Cardiac muscle cell (in vitro differentiated cells and primary cell): Measurements from ENCODE around the gene PIM3. TPM values are rescaled to one million over a fixed set of nuclear protein-coding genes. Genes with fewer than 3 reads are reported as not detected.

Source experiments
- DNase-seq, 2 donors: peaks; one replicate each; pipeline versions ENCODE4 v3.0.0 to v3.0.0-alpha.2; 2010 to 2017; ENCODE audit warnings: low read depth in 1 of 2, low spot score in 1 of 2
- H3K27ac ChIP-seq: fragments of 200-600 bp; sonication (generic); 2 replicates; pipeline ENCODE4 v1.5.1; 2016
- H3K27me3 ChIP-seq: fragments of 200-600 bp; sonication (generic); 2 replicates; pipeline ENCODE4 v1.6.0; 2016; ENCODE audit warnings: control low read depth
- H3K36me3 ChIP-seq: fragments of 200-600 bp; sonication (generic); 2 replicates; pipeline ENCODE4 v1.5.1; 2016; ENCODE audit warnings: control low read depth
- H3K4me1 ChIP-seq: fragments of 200-600 bp; sonication (generic); 2 replicates; pipeline ENCODE4 v1.8.1; 2017; ENCODE audit warnings: low read depth, mild to moderate bottlenecking, mixed run types
- H3K4me3 ChIP-seq: fragments of 200-600 bp; sonication (generic); 2 replicates; pipeline ENCODE4 v1.5.1; 2016; ENCODE audit warnings: mild to moderate bottlenecking
- H3K9me3 ChIP-seq: fragments of 200-600 bp; sonication (generic); 2 replicates; pipeline ENCODE4 v1.5.1; 2017; ENCODE audit warnings: low read depth, mild to moderate bottlenecking, control low read depth
- polyA plus RNA-seq: library from polyadenylated mRNA; unstranded; fragments of >200 nt; fragmentation: Nextera tagmentation; extraction: Ambion mirVana; gene quantifications from 2 replicates; pipeline ENCODE4 v1.2.1, GENCODE V29; 2016
- total RNA-seq: library from RNA; depleted of rRNA; stranded (reverse); fragments of >200 nt; gene quantifications from 2 replicates; pipeline ENCODE4 v1.2.3, GENCODE V29; 2016
- TF ChIP-seq, protein P1 (sequence below): IDR thresholded peaks from 2 replicates; pipeline ENCODE4 v1.5.1; 2012; ENCODE audit warnings: low read depth, mild to moderate bottlenecking, low read length

The PIM3 gene
- total and polyA plus RNA-seq, 2 experiments from 2014 or later, result 46.1 to 62.2 TPM

DNA sequence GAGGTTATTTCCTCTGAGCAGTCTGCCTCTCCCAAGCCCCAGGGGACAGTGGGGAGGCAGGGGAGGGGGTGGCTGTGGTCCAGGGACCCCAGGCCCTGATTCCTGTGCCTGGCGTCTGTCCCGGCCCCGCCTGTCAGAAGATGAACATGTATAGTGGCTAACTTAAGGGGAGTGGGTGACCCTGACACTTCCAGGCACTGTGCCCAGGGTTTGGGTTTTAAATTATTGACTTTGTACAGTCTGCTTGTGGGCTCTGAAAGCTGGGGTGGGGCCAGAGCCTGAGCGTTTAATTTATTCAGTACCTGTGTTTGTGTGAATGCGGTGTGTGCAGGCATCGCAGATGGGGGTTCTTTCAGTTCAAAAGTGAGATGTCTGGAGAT, 3.1 kb downstream of the PIM3 start:
- peaks cover 11% of the 10 kb centered on the region for H3K36me3 ChIP-seq
- TF ChIP-seq, protein P1, sequence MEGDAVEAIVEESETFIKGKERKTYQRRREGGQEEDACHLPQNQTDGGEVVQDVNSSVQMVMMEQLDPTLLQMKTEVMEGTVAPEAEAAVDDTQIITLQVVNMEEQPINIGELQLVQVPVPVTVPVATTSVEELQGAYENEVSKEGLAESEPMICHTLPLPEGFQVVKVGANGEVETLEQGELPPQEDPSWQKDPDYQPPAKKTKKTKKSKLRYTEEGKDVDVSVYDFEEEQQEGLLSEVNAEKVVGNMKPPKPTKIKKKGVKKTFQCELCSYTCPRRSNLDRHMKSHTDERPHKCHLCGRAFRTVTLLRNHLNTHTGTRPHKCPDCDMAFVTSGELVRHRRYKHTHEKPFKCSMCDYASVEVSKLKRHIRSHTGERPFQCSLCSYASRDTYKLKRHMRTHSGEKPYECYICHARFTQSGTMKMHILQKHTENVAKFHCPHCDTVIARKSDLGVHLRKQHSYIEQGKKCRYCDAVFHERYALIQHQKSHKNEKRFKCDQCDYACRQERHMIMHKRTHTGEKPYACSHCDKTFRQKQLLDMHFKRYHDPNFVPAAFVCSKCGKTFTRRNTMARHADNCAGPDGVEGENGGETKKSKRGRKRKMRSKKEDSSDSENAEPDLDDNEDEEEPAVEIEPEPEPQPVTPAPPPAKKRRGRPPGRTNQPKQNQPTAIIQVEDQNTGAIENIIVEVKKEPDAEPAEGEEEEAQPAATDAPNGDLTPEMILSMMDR, result no peak
- H3K27me3 ChIP-seq, result no peaks in the 10 kb centered on the region
- peaks cover 36% of the 10 kb centered on the region for H3K4me1 ChIP-seq
- H3K4me3 ChIP-seq, result no peak overlapping the region
- no peaks in the 10 kb centered on the region for H3K9me3 ChIP-seq
- H3K27ac ChIP-seq, result no peak overlapping the region
- DNase-seq, result no peak

DNA sequence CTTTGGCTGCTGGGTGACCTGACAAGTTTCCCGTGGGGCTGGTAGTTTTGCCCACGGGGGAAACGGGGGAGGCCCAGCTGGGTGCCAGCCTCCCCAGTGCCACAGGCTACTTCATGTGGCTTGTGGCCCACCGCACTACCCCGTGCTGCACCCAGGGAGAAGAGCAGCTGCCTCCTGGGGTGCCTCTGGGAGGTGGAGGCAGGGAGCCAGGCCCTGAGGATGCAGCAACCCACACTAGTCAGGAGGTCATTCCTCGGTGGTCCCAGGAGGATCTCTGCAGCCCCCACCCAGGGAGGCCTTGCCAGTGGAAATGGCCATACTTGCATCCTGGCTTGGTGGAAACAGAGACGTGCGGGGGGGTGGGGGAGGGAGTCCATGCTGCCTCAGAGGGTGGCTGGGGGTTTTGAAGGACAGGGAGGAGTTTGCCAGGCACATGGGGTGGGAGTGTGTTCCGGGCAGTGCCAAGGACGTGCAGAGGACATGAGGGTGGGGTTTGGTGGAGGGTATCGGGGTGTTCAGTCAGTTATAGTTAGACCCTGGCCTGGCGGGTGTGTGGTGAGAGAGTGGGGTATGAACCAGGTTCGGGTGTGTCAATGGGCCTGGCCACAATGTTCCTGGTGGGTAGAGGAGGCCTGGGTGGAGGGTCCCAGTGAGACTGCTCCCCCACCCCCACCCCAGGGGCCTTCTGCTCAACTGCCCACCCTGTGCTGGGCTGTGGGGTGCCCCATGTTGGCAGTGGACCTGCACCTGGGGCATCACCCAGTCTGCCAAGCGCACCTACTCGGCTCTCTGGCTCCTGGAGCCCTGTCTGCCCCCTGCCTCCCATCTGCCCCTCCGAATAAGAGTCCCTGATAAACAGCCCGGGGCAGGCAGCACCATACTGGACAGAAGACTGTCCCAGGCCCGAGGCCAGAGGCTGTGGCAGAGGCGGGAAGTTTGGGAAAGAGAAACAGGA, 3.8 kb downstream of the PIM3 start:
- Histone ChIP-seq H3K36me3 (peaks cover 11% of the 10 kb centered on the region), H3K9me3 (no peaks in the 10 kb centered on the region), H3K4me1 (peaks cover 35% of the 10 kb centered on the region), H3K4me3 (no peak overlapping the region), H3K27me3 (no peaks in the 10 kb centered on the region), H3K27ac (peak overlapping the region; percentile 94)
- TF ChIP-seq, protein P1, result no peak
- no peak for DNase-seq

DNA sequence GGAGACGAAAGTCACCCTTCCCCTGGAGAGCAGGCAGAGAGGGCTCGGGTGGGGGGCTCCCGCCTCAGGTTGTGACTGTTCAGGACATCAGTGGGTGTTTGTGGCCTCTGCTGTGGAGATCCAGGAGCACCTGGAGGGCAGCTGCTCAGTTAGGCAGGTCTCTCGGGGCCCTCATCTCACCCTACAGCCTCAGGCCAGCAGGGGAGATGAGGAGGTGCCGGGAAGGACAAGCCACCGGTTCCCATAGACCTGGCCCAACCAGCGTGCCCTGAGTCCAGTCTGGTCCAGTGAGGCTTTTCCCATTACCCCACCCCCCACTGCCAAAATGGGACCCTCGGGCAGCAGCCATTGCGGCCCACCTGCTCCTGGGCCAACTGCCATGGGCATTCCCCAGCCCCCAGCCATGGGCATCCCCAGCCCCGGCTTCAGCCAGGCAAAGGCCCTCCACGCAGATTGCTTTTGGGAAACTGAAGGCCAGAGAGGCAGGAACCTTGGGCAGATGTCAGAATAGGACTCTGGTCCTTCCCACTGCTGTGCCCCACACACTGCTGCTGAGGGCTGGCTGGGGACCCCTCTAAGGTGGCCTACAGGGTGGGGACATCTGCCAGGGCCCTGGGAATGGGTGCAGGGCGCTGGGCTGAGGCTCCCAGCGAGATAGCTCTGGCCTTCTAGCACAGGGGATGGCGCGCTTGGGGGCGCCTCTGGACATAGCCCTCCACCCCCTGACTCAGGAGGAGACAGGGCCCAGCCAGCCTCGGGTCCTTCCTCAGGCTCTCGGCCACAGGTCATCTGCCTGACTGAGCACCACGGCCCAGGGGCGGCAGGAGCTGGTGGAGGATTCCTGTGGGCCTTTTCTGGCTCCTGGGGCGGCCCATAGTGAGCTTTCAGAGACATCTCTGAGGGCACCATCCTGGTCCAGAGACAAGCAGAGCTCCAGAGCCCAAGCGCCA, 4.8 kb downstream of the PIM3 start:
- Histone ChIP-seq H3K27me3 (no peaks in the 10 kb centered on the region), H3K4me1 (peaks cover 29% of the 10 kb centered on the region), H3K27ac (peak overlapping the region; percentile 94), H3K4me3 (no peak overlapping the region), H3K36me3 (peaks cover 11% of the 10 kb centered on the region), H3K9me3 (no peaks in the 10 kb centered on the region)
- DNase-seq, result no peak
- TF ChIP-seq, protein P1, result no peak

DNA sequence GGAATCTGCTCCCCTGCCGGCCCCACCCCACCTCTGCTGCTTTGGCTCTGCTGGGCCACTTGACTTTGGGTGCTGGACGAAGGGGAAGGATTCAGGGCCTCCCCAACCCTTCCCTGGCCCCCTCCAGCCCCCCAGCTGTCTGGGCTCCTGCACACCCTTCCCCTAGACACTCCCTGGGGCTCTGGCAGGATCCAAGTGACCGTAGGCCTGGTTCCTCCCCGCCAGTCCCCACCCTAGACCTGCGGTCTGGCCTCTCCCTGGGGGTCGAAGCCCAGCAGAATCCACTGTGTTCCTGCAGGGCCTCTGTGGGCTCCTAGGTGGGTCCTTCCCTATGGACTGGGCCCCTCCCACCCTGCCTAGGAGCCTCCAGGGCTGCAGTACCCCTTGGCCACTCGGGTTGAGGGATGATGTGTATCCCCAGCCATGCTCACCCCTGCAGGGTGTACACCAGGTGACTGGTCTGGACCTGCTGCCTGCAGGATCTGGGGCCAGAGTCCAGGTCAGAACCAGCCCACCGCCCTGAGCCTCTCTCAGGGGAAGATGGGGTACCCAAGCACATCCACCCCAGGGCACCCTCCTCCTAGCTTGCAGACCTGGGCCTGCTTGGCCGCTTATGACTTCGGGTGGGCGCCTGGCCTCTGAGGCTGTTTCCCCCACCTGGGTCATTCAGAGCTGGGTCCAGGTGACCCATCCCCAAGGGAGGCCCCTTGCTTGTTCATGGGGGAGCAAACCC, 5.6 kb downstream of the PIM3 start:
- Histone ChIP-seq H3K9me3 (no peaks in the 10 kb centered on the region), H3K4me3 (no peak overlapping the region), H3K27ac (peak overlapping the region; percentile 94), H3K4me1 (peaks cover 32% of the 10 kb centered on the region), H3K27me3 (peaks cover 3% of the 10 kb centered on the region), H3K36me3 (peaks cover 11% of the 10 kb centered on the region)
- no peak for DNase-seq
- TF ChIP-seq, protein P1, result no peak
